Keratinocyte (primary cell): Measurements from ENCODE around the gene SNTG2. TPM values are rescaled to one million over a fixed set of nuclear protein-coding genes. Genes with fewer than 3 reads are reported as not detected.

Experiments
- DNase-seq: peaks from one replicate; pipeline ENCODE4 v3.0.0-alpha.2; 2011; ENCODE audit warnings: low read depth, missing footprints, low spot score
- FAIRE-seq: peaks from 2 replicates; lab custom pipeline; 2011; peaks lifted over from hg19 to GRCh38; lab: Jason Lieb, UNC
- H2AFZ ChIP-seq: 2 replicates; pipeline ENCODE4 v1.6.0; 2012; ENCODE audit warnings: low read length, control low read depth, inconsistent platforms; ENCODE audit not compliant: control insufficient read depth
- H3K27ac ChIP-seq: 2 replicates; pipeline ENCODE4 v1.5.1; 2011; ENCODE audit warnings: low read length; ENCODE audit not compliant: control insufficient read depth, insufficient read depth
- H3K27me3 ChIP-seq: 3 replicates; pipeline ENCODE4 v1.6.0; 2011; ENCODE audit warnings: low read length; ENCODE audit not compliant: control insufficient read depth, insufficient read depth; ENCODE audit errors: extremely low read depth
- H3K36me3 ChIP-seq, 2 experiments: 2 replicates in 1 of 2; 3 replicates in 1 of 2; pipeline ENCODE4 v1.5.1; 2011; ENCODE audit warnings: low read length in 2 of 2, mild to moderate bottlenecking in 1 of 2; ENCODE audit not compliant: control insufficient read depth in 2 of 2, insufficient read depth in 2 of 2; ENCODE audit errors: extremely low read depth in 1 of 2
- H3K4me1 ChIP-seq: 3 replicates; pipeline ENCODE4 v1.5.1; 2011; ENCODE audit warnings: low read length; ENCODE audit not compliant: control insufficient read depth, insufficient read depth; ENCODE audit errors: extremely low read depth
- H3K4me2 ChIP-seq: 3 replicates; pipeline ENCODE4 v1.6.0; 2011; ENCODE audit warnings: low read depth, low read length; ENCODE audit not compliant: control insufficient read depth, insufficient read depth; ENCODE audit errors: extremely low read depth
- H3K4me3 ChIP-seq, 3 experiments: fragments of 200-600 bp in 1 of 3; sonication (generic) in 1 of 3; 2 replicates in 2 of 3; 3 replicates in 1 of 3; pipeline ENCODE4 v1.5.1; 2011 to 2016; ENCODE audit warnings: low read length in 3 of 3, mild to moderate bottlenecking in 3 of 3, control low read depth in 2 of 3, inconsistent platforms in 1 of 3, low read depth in 1 of 3, mixed read lengths in 1 of 3, mixed run types in 1 of 3, moderate library complexity in 1 of 3; ENCODE audit not compliant: control insufficient read depth in 2 of 3, insufficient read depth in 2 of 3; ENCODE audit errors: extremely low read depth in 1 of 3
- H3K79me2 ChIP-seq: 2 replicates; pipeline ENCODE4 v1.6.0; 2012; ENCODE audit warnings: low read length; ENCODE audit not compliant: control insufficient read depth, insufficient read depth
- H3K9ac ChIP-seq: 3 replicates; pipeline ENCODE4 v1.6.0; 2011; ENCODE audit warnings: low read length; ENCODE audit not compliant: control insufficient read depth, insufficient read depth; ENCODE audit errors: extremely low read depth
- H3K9me1 ChIP-seq: 3 replicates; pipeline ENCODE4 v1.6.0; 2011; ENCODE audit warnings: low read length; ENCODE audit not compliant: control insufficient read depth, insufficient read depth; ENCODE audit errors: extremely low read depth
- H3K9me3 ChIP-seq: 2 replicates; pipeline ENCODE4 v1.5.1; 2012; ENCODE audit warnings: low read depth, low read length; ENCODE audit not compliant: control insufficient read depth
- H4K20me1 ChIP-seq: 3 replicates; pipeline ENCODE4 v1.6.0; 2011; ENCODE audit warnings: low read length; ENCODE audit not compliant: control insufficient read depth, insufficient read depth; ENCODE audit errors: extremely low read depth
- EZH2 ChIP-seq: IDR thresholded peaks from one replicate; pipeline ENCODE4 v1.6.1; 2012; ENCODE audit warnings: inconsistent platforms, mild to moderate bottlenecking, low read length, moderate library complexity
- dilution Hi-C: fragments of 300-500 bp; cut with MboI; formaldehyde crosslinking; loops from one replicate; pipeline ENCODE4 v1.7.0; 2020; ENCODE audit warnings: low sequenced_read_pairs; ENCODE audit not compliant: extremely low pct_ligation_motif_present
- polyA plus RNA-seq, 5 experiments: library from polyadenylated mRNA; depleted of rRNA in 3 of 5; stranded (reverse) in 3 of 5; stranded (forward) in 1 of 5; unstranded in 1 of 5; fragments of >200 nt; gene quantifications; 1 replicate in 1 of 5; 2 replicates in 3 of 5; 3 replicates in 1 of 5; pipeline versions ENCODE4 v1.2.1 to v1.2.3, GENCODE V29; 2011 to 2012; ENCODE audit warnings: missing spikeins in 2 of 5, low read depth in 1 of 5, low replicate concordance in 1 of 5
- TF ChIP-seq, protein P1 (sequence below), 3 experiments: IDR thresholded peaks in 1 of 3; conservative IDR thresholded peaks in 1 of 3; optimal IDR thresholded peaks in 1 of 3; 2 replicates in 2 of 3; 3 replicates in 1 of 3; pipeline versions ENCODE3 to v1.5.1; 2011; ENCODE audit warnings: low read length in 3 of 3, mild to moderate bottlenecking in 3 of 3, moderate library complexity in 2 of 3, control low read depth in 1 of 3, inconsistent platforms in 1 of 3; ENCODE audit not compliant: insufficient read depth in 2 of 3; ENCODE audit errors: extremely low read depth in 1 of 3

The SNTG2 gene
- polyA plus RNA-seq, 1 donor (not counting 4 experiments of a cell fraction or from before 2014, with no cell fraction given), result not detected

DNA sequence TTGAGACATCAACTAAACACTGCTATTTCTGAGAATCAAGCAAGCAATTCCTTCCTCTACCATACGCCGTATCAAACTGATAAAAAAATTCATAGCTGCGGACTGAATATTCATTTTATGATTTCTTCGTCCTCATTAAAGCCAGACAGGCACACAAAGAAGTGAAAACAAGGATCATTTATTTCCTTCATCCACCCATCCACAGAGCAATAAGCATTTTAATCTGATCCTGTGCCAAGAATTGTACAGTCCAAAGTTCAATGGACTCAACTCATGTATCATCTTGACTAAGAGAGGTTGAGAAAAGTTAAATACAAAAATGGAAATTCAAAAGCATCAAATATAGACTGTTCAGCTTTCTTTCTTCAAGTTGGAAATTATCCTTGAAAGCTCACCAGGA is 19.7 kb upstream of the SNTG2 start:
- no peak for FAIRE-seq
- H3K9me1 ChIP-seq, result no peaks in the 10 kb centered on the region
- no peaks in the 10 kb centered on the region for H3K27me3 ChIP-seq
- H3K36me3 ChIP-seq, result no peaks in the 10 kb centered on the region
- no peaks in the 10 kb centered on the region for H3K4me1 ChIP-seq
- no peaks in the 10 kb centered on the region for H3K9me3 ChIP-seq
- H3K4me2 ChIP-seq, result no peak overlapping the region
- H3K79me2 ChIP-seq, result no peaks in the 10 kb centered on the region
- H3K9ac ChIP-seq, result no peak overlapping the region
- H4K20me1 ChIP-seq, result no peaks in the 10 kb centered on the region
- dilution Hi-C loops, result no loop called here
- TF ChIP-seq, protein P1, sequence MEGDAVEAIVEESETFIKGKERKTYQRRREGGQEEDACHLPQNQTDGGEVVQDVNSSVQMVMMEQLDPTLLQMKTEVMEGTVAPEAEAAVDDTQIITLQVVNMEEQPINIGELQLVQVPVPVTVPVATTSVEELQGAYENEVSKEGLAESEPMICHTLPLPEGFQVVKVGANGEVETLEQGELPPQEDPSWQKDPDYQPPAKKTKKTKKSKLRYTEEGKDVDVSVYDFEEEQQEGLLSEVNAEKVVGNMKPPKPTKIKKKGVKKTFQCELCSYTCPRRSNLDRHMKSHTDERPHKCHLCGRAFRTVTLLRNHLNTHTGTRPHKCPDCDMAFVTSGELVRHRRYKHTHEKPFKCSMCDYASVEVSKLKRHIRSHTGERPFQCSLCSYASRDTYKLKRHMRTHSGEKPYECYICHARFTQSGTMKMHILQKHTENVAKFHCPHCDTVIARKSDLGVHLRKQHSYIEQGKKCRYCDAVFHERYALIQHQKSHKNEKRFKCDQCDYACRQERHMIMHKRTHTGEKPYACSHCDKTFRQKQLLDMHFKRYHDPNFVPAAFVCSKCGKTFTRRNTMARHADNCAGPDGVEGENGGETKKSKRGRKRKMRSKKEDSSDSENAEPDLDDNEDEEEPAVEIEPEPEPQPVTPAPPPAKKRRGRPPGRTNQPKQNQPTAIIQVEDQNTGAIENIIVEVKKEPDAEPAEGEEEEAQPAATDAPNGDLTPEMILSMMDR (optimal IDR thresholded peaks at IDR 0.05 in 1 of 3, IDR thresholded peaks at IDR 0.05 in 1 of 3, conservative IDR thresholded peaks at IDR 0.05 in 1 of 3; ENCODE audit: extremely low read depth in 1 of 3, insufficient read depth in 2 of 3, low read length in 3 of 3), result no peak
- DNase-seq, result no peak
- no peak overlapping the region for H3K27ac ChIP-seq
- no peak overlapping the region for H3K4me3 ChIP-seq
- no peak overlapping the region for H2AFZ ChIP-seq

DNA sequence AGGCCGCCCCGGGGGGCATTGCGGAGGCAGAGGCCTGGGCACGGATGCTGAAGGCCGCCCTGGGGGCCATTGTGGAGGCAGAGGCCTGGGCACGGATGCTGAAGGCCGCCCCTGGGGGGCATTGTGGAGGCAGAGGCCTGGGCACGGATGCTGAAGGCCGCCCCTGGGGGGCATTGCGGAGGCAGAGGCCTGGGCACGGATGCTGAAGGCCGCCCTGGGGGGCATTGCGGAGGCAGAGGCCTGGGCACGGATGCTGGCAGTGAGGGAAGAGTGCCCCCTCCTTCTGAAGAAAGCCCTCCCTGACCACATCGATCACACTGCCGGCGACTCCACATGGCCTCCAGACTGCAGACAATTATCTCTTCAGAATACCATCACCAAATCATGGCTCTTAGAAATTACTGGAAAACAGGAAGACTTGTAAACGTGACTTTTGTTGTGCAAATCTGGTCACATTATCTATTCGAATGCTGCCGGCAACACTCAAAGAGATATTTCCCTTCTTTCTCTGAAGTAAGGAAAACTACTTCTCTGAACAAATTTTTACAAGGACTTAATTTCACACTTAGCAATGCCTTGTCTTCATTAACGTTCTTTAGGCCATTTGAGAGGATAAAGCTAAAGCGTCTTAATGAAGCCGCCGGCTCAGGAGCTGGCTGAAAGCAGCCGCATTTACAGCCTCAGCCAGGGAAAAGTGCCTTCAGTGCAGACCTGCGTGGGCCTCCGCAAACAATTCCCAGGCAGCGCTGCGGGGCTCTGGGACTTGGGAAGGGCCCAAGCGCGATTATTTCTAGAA is 18.1 kb upstream of the SNTG2 start:
- H3K27ac ChIP-seq, result no peak overlapping the region
- no peak overlapping the region for H3K4me2 ChIP-seq
- H3K27me3 ChIP-seq, result no peaks in the 10 kb centered on the region
- dilution Hi-C loops, result no loop called here
- H3K79me2 ChIP-seq, result no peaks in the 10 kb centered on the region
- FAIRE-seq (no peak), DNase-seq (no peak)
- TF ChIP-seq, protein P1 (optimal IDR thresholded peaks at IDR 0.05 in 1 of 3, IDR thresholded peaks at IDR 0.05 in 1 of 3, conservative IDR thresholded peaks at IDR 0.05 in 1 of 3; ENCODE audit: extremely low read depth in 1 of 3, insufficient read depth in 2 of 3, low read length in 3 of 3), result no peak
- no peak for TF ChIP-seq EZH2
- H3K9me1 ChIP-seq, result no peaks in the 10 kb centered on the region
- H4K20me1 ChIP-seq, result no peaks in the 10 kb centered on the region
- H2AFZ ChIP-seq, result no peak overlapping the region
- no peaks in the 10 kb centered on the region for H3K9me3 ChIP-seq
- no peak overlapping the region for H3K9ac ChIP-seq
- no peak overlapping the region for H3K4me3 ChIP-seq
- H3K4me1 ChIP-seq, result no peaks in the 10 kb centered on the region
- no peaks in the 10 kb centered on the region for H3K36me3 ChIP-seq
